ENCODE results near the gene PCDH1.
"Not testable (repeated sequence)": the region's sequence is repeated elsewhere in the genome, so short reads cannot be mapped to it uniquely, and the experiment has no call there.

The PCDH1 gene

GRCh38 chr5:141902015-141902814, 24.0 kb upstream of the PCDH1 start:
- in situ Hi-C loops (cut with HindIII; ENCODE audit: low sequenced_read_pairs) = no loop called here

GRCh38 chr5:141898448-141899049, 20.3 kb upstream of the PCDH1 start:
- in situ Hi-C loops (cut with HindIII; ENCODE audit: low sequenced_read_pairs) = no loop called here

GRCh38 chr5:141897425-141897824, 19.2 kb upstream of the PCDH1 start:
- in situ Hi-C loops (cut with HindIII; ENCODE audit: low sequenced_read_pairs) = no loop called here

GRCh38 chr5:141890429-141890828, 12.2 kb upstream of the PCDH1 start:
- in situ Hi-C loops (cut with HindIII; ENCODE audit: low sequenced_read_pairs) = not testable (repeated sequence)

GRCh38 chr5:141889282-141889871, 11.2 kb upstream of the PCDH1 start:
- in situ Hi-C loops (cut with HindIII; ENCODE audit: low sequenced_read_pairs) = no loop called here

- in situ Hi-C loops (cut with HindIII; ENCODE audit: low sequenced_read_pairs) = no loop called here
Observed at GRCh38 chr5:141883892-141884318, 5.7 kb upstream of the PCDH1 start.

- in situ Hi-C loops (cut with HindIII; ENCODE audit: low sequenced_read_pairs) = no loop called here
Observed at GRCh38 chr5:141883184-141883891, 5.1 kb upstream of the PCDH1 start.

GRCh38 chr5:141882594-141883183, 4.5 kb upstream of the PCDH1 start:
- in situ Hi-C loops (cut with HindIII; ENCODE audit: low sequenced_read_pairs) = no loop called here

GRCh38 chr5:141881886-141882285, 3.7 kb upstream of the PCDH1 start:
- in situ Hi-C loops (cut with HindIII; ENCODE audit: low sequenced_read_pairs) = no loop called here

GRCh38 chr5:141880961-141881801, 3.0 kb upstream of the PCDH1 start:
- in situ Hi-C loops (cut with HindIII; ENCODE audit: low sequenced_read_pairs) = no loop called here

- in situ Hi-C loops (cut with HindIII; ENCODE audit: low sequenced_read_pairs) = no loop called here
Observed at GRCh38 chr5:141879941-141880738, 1.9 kb upstream of the PCDH1 start.

- in situ Hi-C loops (cut with HindIII; ENCODE audit: low sequenced_read_pairs) = no loop called here
Observed at GRCh38 chr5:141879426-141879759, 1.2 kb upstream of the PCDH1 start.

GRCh38 chr5:141878711-141879425, 658 bp upstream of the PCDH1 start:
- in situ Hi-C loops (cut with HindIII; ENCODE audit: low sequenced_read_pairs) = no loop called here

- in situ Hi-C loops (cut with HindIII; ENCODE audit: low sequenced_read_pairs) = no loop called here
Observed at GRCh38 chr5:141877356-141878185, 639 bp downstream of the PCDH1 start.

GRCh38 chr5:141876628-141877355, 1.4 kb downstream of the PCDH1 start:
- in situ Hi-C loops (cut with HindIII; ENCODE audit: low sequenced_read_pairs) = no loop called here

GRCh38 chr5:141875795-141876627, 2.2 kb downstream of the PCDH1 start:
- in situ Hi-C loops (cut with HindIII; ENCODE audit: low sequenced_read_pairs) = no loop called here
